Inferior parietal cortex (tissue), 1 donor: ENCODE data around the gene PDLIM5.
"Not testable (repeated sequence)": the region's sequence is repeated elsewhere in the genome, so short reads cannot be mapped to it uniquely, and the experiment has no call there.

Source experiments
- DNase-seq: peaks from one replicate; pipeline ENCODE4 v3.0.0-alpha.2; 2016; ENCODE audit errors: extremely low spot score

Gene PDLIM5

GRCh38 chr4:94495408-94495807, 43.7 kb downstream of the PDLIM5 start:
- DNase-seq = no peak

DNA sequence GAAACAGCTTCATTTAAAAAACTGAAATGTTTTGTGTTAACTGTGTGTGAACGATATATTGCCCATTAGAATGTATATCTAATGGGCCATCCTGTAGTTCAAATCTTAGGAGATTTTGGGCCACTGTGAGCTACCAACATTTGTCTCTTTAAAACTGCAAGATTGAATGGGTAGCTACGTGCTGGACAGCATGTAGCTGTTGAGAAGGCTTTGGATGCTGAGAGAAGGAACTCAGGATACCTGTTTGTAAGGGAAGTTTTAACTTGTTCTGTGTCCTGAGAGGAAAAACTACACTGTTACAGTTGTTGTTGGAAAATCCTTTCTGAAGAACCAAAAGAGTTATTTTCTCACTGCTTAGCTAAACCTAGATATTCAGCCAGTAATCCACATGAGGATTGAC, 45.9 kb downstream of the PDLIM5 start:
- DNase-seq = no peak

DNA sequence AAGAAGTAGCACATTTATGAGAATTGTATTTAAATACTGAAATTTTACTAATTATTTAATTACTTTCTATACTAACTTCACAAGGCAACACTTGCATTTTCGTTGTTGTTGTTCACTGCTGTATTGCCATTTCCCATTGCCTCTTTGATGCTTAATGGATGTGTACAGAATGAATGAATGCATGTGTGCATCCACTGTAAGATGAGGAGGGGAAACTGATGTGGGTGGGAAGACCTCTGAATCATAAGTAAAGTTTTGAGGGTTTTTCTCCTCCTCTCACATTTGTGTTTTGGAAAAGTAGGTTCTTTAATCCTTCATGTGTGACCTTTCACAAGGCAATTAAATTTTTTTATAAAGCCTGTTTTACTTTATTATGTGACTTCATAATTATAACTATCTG, 46.8 kb downstream of the PDLIM5 start:
- DNase-seq = no peak

GRCh38 chr4:94500685-94501084, 48.9 kb downstream of the PDLIM5 start:
- no peak for DNase-seq

- no peak for DNase-seq
These were observed 52.8 kb downstream of the PDLIM5 start for GRCh38 chr4:94504545-94504944.

DNA sequence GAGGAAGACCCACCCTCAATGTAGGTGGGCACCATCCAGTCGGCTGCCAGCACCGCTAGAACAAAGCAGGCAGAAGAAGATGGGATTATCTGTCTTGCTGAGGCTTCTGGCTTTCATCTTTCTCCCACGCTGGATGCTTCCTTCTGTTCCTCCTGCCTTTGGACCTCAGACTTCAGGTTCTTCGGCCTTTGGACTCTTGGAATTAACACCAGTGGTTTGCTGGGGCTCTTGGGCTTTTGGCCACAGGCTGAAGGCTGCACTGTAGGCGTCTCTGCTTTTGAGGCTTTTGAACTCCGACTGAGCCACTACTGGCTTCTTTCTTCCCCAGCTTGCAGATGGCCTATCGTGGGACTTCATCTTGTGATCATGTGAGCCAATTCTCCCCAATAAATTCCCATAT, 55.1 kb downstream of the PDLIM5 start:
- no peak for DNase-seq

- DNase-seq = no peak
These were observed 55.5 kb downstream of the PDLIM5 start for GRCh38 chr4:94507281-94507680.

- DNase-seq = no peak
These were observed 56.0 kb downstream of the PDLIM5 start for GRCh38 chr4:94507708-94508107.

GRCh38 chr4:94508296-94508695, 56.6 kb downstream of the PDLIM5 start:
- DNase-seq = no peak

DNA sequence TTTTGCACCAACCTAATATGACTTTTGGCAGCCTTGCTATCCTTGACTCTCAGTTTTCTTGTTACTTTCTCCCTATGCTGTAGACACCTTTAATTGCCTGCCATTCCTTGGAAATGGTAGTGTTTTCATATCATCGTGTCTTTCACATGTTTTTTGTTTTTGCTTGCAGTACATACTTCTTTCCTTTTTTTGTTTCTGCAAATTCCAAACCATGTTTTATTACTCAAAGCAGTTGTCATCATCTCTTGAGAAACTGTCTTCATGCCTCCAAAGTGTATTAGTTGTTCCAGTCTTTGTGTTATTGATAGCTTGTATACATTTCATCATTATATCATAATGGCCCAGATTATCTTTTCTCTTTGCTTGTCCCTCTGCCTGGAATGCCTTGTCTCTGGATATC, 57.1 kb downstream of the PDLIM5 start:
- DNase-seq = no peak

GRCh38 chr4:94511591-94511990, 59.8 kb downstream of the PDLIM5 start:
- no peak for DNase-seq

GRCh38 chr4:94513532-94513931, 61.8 kb downstream of the PDLIM5 start:
- not testable (repeated sequence) for DNase-seq

- DNase-seq = no peak
These were observed 63.6 kb downstream of the PDLIM5 start for GRCh38 chr4:94515365-94515764.

DNA sequence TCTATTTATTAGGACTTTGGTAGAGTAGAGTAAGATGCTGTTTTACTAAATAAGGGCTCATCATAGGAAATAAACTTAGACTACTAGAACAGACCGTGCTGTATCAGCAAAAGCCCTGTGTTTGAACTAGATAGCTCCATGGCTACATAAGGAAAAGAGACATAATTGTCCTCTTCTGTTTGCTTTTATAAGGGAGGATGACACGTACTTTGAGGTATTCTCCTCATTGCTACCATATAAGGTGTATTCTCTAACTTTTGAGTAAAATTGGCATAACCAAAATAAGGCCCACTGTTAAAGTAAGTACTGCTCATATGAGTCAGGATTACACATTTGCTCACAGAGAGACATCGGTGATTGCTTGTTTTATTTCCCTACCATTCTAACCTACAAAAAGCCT, 64.3 kb downstream of the PDLIM5 start:
- DNase-seq = no peak

DNA sequence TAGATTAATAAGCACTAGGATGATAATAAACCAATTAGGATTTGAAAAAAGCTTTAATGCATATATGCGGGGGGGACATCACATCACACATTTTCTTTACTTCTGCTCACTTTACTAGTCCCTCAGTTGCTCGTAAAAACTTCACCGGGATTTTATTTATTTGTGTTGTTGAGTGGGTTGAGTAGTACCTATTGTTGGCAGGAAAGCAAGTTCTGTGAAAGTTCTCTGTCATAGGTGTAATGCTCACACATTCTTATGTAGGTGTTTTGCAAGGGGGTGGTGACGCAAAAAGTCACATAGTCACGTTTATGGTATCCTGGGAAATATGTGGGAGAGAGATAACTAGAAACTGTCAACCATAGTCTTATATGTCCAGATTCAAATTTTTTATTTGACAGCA, 65.3 kb downstream of the PDLIM5 start:
- DNase-seq = no peak

DNA sequence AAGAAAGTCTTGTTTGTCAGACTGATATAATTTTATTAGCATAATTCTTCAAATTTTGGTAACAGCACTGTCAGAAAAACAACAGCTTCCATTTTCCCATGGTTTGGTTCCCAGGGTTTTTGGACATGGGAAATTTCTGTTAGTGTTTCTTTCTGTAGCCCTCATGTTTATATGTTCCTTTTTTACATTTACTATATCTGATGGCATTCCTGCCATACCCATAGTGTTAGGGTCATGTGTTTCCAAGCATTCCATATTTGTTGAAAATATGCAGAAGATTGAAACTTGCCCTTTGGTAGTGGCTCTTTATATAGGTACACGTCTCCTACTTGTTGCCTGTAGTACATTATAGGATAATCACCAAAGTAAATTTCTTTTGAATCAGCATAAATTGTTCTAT, 65.8 kb downstream of the PDLIM5 start:
- DNase-seq = no peak

- DNase-seq = no peak
These were observed 67.3 kb downstream of the PDLIM5 start for GRCh38 chr4:94519019-94519418.

GRCh38 chr4:94519925-94520789, 68.4 kb downstream of the PDLIM5 start:
- no peak for DNase-seq

DNA sequence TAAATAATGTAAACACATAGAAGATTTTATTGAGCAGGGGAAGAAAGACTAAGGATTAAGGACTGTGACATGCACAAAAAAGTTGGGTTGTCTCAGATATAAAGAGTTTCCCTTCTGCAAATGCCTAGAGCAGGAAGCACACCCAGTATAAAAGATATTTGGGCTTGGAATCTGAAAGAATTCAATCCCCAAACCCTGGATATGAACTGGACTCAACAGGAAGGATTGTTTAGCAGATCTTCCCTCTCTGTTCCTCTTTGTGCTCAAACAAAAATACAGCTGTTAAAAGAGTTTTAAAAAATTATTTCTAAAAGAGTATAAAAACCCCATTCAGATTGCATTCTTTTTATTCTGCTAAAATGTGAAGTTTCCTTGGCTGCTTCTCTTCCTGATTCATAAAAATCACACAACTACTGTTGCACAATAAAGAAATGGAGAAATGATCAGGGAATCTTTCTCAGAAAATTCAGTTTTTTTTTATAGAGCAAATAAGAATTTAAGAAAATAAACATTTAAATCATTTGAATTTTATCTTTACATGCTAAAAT, 71.4 kb downstream of the PDLIM5 start:
- no peak for DNase-seq

DNA sequence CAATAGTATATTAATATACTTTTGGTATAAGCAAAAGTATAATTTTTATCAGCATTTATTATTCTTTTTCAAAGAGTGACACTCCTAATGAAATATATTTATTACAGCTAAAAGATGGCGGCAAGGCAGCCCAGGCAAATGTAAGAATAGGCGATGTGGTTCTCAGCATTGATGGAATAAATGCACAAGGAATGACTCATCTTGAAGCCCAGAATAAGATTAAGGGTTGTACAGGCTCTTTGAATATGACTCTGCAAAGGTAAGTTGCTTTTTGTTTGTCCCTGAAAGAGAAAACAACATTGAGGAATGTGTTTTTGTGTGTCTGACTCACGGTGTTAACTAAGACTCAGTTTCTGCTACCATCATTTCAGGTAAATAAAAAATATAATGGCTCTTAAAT, 71.9 kb downstream of the PDLIM5 start:
- DNase-seq = no peak

GRCh38 chr4:94525993-94526728, 74.4 kb downstream of the PDLIM5 start:
- DNase-seq = no peak

DNA sequence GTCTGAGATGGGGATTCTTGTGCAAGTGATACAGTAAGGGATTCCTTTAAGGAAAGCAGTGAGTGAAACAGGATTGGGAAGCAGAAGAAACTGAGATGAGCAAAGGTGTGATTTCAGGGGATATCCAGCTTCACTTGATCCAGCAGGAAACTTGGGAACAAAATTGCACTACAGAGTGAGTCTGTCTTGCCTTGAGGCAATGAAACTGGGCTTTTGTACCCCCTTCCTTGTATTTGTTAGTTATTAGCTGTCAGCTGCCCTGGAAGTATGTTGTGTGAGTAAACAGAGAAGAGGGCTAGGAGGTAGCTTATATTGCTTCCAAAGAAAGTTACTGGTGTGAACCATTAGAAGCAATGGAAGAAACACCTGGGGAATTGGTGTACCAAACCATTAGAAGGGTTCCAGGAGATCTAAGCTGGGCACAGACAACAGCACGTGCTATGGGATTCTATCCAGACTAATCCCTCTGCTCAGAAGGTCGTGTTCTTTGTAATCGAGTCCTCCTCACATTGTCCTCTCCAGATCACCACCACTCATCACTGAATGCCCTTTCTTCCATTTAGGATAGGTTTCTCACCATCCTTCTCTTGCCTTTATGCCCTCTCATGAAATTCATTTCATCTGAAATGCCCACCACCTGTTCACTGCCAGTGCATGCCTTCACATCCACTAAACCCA, 76.0 kb downstream of the PDLIM5 start:
- DNase-seq = no peak
